Ovary (tissue), 3 donors: ENCODE results near the gene SUSD5.

Experiments used
- CTCF ChIP-seq, 3 donors: fragments of 450-650 bp in 2 of 3; fragments of 200-600 bp in 1 of 3; IDR thresholded peaks; one replicate each; pipeline versions ENCODE4 v1.5.1 to v1.8.0; 2016 to 2022; ENCODE audit warnings: antibody characterized with exemption in 3 of 3, mild to moderate bottlenecking in 1 of 3
- POLR2A ChIP-seq: fragments of 450-650 bp; IDR thresholded peaks from one replicate; pipeline ENCODE4 v1.6.1; 2017; ENCODE audit warnings: antibody characterized with exemption, mild to moderate bottlenecking, moderate library complexity
- donor health status: DM: no; HTN: no; CAD: no.

- TF ChIP-seq CTCF (IDR thresholded peaks at IDR 0.05) = no peak
- TF ChIP-seq POLR2A = no peak
Observed at GRCh38 chr3:33212406-33212805, 6.2 kb downstream of the SUSD5 start.
